GM12878 (cell line): ENCODE measurements around the gene TMOD2. TPM values are rescaled to one million over a fixed set of nuclear protein-coding genes. Genes with fewer than 3 reads are reported as not detected.

ENCODE experiments used
- BCL3 ChIP-seq: IDR thresholded peaks from 2 replicates; pipeline ENCODE4 v1.6.1; 2011; ENCODE audit warnings: borderline replicate concordance, low read depth, mild to moderate bottlenecking, moderate library complexity, low read length; ENCODE audit not compliant: insufficient read depth, poor library complexity, severe bottlenecking
- CEBPZ ChIP-seq: fragments of 150-350 bp; IDR thresholded peaks from 2 replicates; pipeline ENCODE4 v1.6.1; 2016; ENCODE audit warnings: low read depth, low read length
- ETV6 ChIP-seq, 2 experiments: fragments of 450-650 bp in 1 of 2; IDR thresholded peaks in 1 of 2; conservative IDR thresholded peaks in 1 of 2; 2 replicates each; pipeline ENCODE4 v1.6.1; 2014; ENCODE audit warnings: antibody characterized with exemption in 1 of 2, borderline replicate concordance in 1 of 2, low read depth in 1 of 2, mild to moderate bottlenecking in 1 of 2, moderate library complexity in 1 of 2
- EZH2 ChIP-seq: IDR thresholded peaks from 2 replicates; pipeline ENCODE4 v1.6.1; 2012; ENCODE audit warnings: low read depth, mild to moderate bottlenecking, control low read depth, inconsistent platforms, low read length, borderline replicate concordance; ENCODE audit not compliant: control insufficient read depth
- IKZF2 ChIP-seq, 2 experiments: fragments of 450-650 bp; IDR thresholded peaks; 2 replicates each; pipeline ENCODE4 v1.6.1; 2017; ENCODE audit warnings: mild to moderate bottlenecking in 2 of 2, moderate library complexity in 2 of 2
- JUNB ChIP-seq: IDR thresholded peaks from 2 replicates; pipeline ENCODE4 v1.6.1; 2016; ENCODE audit warnings: antibody characterized with exemption, mild to moderate bottlenecking
- JUND ChIP-seq: IDR thresholded peaks from 2 replicates; pipeline ENCODE4 v1.6.1; 2012; ENCODE audit warnings: low read depth, mild to moderate bottlenecking, low read length, improper control_type of control experiment, moderate library complexity
- KAT2A ChIP-seq: conservative IDR thresholded peaks from 2 replicates; pipeline ENCODE4 v1.6.1; 2011; ENCODE audit warnings: low read depth, low read length; ENCODE audit not compliant: control insufficient read depth
- KDM1A ChIP-seq: fragments of 200-600 bp; sonication (generic); IDR thresholded peaks from 2 replicates; pipeline ENCODE4 v1.6.1; 2016; ENCODE audit warnings: borderline replicate concordance
- KLF5 ChIP-seq: fragments of 450-650 bp; IDR thresholded peaks from 2 replicates; pipeline ENCODE4 v1.6.1; 2014; ENCODE audit warnings: mild to moderate bottlenecking; ENCODE audit not compliant: partially characterized antibody
- NBN ChIP-seq: fragments of 450-650 bp; IDR thresholded peaks from 2 replicates; pipeline ENCODE4 v1.6.1; 2016
- NFIC ChIP-seq: IDR thresholded peaks from 2 replicates; pipeline ENCODE4 v1.6.1; 2012; ENCODE audit warnings: low read depth, mild to moderate bottlenecking, inconsistent platforms, low read length, moderate library complexity
- NR2C2 ChIP-seq: IDR thresholded peaks from 2 replicates; pipeline ENCODE4 v1.6.1; 2011; ENCODE audit warnings: borderline replicate concordance, low read depth; ENCODE audit not compliant: control insufficient read depth, insufficient read length
- PAX5 ChIP-seq: IDR thresholded peaks from 2 replicates; pipeline ENCODE4 v1.6.1; 2011; ENCODE audit warnings: low read depth, low read length, borderline replicate concordance
- POLR2A ChIP-seq: IDR thresholded peaks from 2 replicates; pipeline ENCODE4 v1.6.1; 2011; ENCODE audit warnings: low read depth, mild to moderate bottlenecking, low read length
- RELA ChIP-seq: fragments of 450-650 bp; IDR thresholded peaks from 2 replicates; pipeline ENCODE4 v1.8.0; 2014; ENCODE audit warnings: borderline replicate concordance; ENCODE audit not compliant: partially characterized antibody
- SREBF1 ChIP-seq: IDR thresholded peaks from 2 replicates; pipeline ENCODE4 v1.6.1; 2012; ENCODE audit warnings: mild to moderate bottlenecking, low read length
- TCF12 ChIP-seq: IDR thresholded peaks from 2 replicates; pipeline ENCODE4 v1.6.1; 2011; ENCODE audit warnings: low read depth, mild to moderate bottlenecking, low read length
- WRNIP1 ChIP-seq: IDR thresholded peaks from 2 replicates; pipeline ENCODE4 v1.6.1; 2011; ENCODE audit warnings: low read depth, low read length, improper control_type of control experiment, borderline replicate concordance
- ZNF274 ChIP-seq: IDR thresholded peaks from one replicate; pipeline ENCODE4 v1.8.0; 2011; ENCODE audit not compliant: insufficient read length, insufficient read depth
- ZZZ3 ChIP-seq: IDR thresholded peaks from 2 replicates; pipeline ENCODE4 v1.6.1; 2011; ENCODE audit warnings: low read depth; ENCODE audit not compliant: control insufficient read depth, insufficient read length
- polyA plus RNA-seq, 11 experiments: library from polyadenylated mRNA; depleted of rRNA in 4 of 11; unstranded in 6 of 11; stranded (reverse) in 5 of 11; fragments of >200 nt; fragmentation: Nextera tagmentation in 4 of 11; fragmentation: Illumina TruSeq in 1 of 11; extraction: Ambion mirVana in 4 of 11; extraction: Trizol in 1 of 11; gene quantifications; 1 replicate in 1 of 11; 2 replicates in 10 of 11; pipeline versions ENCODE4 v1.2.1 to v1.2.3, GENCODE V29; 2011 to 2016; ENCODE audit warnings: inconsistent platforms in 2 of 11, missing spikeins in 2 of 11, low read depth in 1 of 11
- total RNA-seq, 4 experiments: library from RNA; depleted of rRNA in 3 of 4; stranded (reverse); fragments of >200 nt in 3 of 4; fragmentation: Illumina TruSeq in 1 of 4; extraction: Trizol in 1 of 4; gene quantifications; 2 replicates each; pipeline versions ENCODE4 v1.2.1 to v1.2.3, GENCODE V29; 2013 to 2021
- TF ChIP-seq, protein P1 (sequence below): IDR thresholded peaks from 2 replicates; pipeline ENCODE4 v1.6.1; 2012; ENCODE audit warnings: low read depth, low read length, improper control_type of control experiment
- TF ChIP-seq, protein P2 (sequence below): IDR thresholded peaks from 2 replicates; pipeline ENCODE4 v1.6.1; 2012; ENCODE audit warnings: low read length, inconsistent platforms

TMOD2 gene
- total and polyA plus RNA-seq, 10 of the 15 experiments (the other 5 are each of a cell fraction or from before 2014, with no cell fraction given): 0.61 to 15.2 (median 6.3) TPM

GRCh38 chr15:51731549-51732267 is 19.7 kb upstream of the TMOD2 start (continued):
- TF ChIP-seq ETV6 (conservative IDR thresholded peaks at IDR 0.05 in 1 of 2, IDR thresholded peaks at IDR 0.05 in 1 of 2; ENCODE audit: borderline replicate concordance in 1 of 2, low read depth in 1 of 2) (peak in 1 of 2 experiments; percentile 97; a peak in 2 of 4 replicates), KAT2A (no peak), CEBPZ (no peak), JUNB (peak; percentile 68), KDM1A (no peak), KLF5 (no peak), EZH2 (no peak), BCL3 (peak; percentile 82), POLR2A (0 out of 2 replicates have a peak, but pooled peaks have one; percentile 38), PAX5 (peak; percentile 85), NFIC (peak; percentile 96), WRNIP1 (no peak), NR2C2 (no peak), SREBF1 (no peak), ZZZ3 (no peak), IKZF2 (IDR thresholded peaks at IDR 0.05) (peak; percentile 92 to 94), JUND (no peak), RELA (peak; percentile 75), NBN (peak; percentile 57), ZNF274 (no peak), TCF12 (peak; percentile 80)
- TF ChIP-seq, protein P1, sequence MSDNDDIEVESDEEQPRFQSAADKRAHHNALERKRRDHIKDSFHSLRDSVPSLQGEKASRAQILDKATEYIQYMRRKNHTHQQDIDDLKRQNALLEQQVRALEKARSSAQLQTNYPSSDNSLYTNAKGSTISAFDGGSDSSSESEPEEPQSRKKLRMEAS: no peak
- TF ChIP-seq, protein P2, sequence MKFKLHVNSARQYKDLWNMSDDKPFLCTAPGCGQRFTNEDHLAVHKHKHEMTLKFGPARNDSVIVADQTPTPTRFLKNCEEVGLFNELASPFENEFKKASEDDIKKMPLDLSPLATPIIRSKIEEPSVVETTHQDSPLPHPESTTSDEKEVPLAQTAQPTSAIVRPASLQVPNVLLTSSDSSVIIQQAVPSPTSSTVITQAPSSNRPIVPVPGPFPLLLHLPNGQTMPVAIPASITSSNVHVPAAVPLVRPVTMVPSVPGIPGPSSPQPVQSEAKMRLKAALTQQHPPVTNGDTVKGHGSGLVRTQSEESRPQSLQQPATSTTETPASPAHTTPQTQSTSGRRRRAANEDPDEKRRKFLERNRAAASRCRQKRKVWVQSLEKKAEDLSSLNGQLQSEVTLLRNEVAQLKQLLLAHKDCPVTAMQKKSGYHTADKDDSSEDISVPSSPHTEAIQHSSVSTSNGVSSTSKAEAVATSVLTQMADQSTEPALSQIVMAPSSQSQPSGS: peak; percentile 91
